Measurements from ENCODE around the gene HMGCS2.

- TF ChIP-seq CTCF (IDR thresholded peaks at IDR 0.05), result no peak
- no peak for TF ChIP-seq EP300 (IDR thresholded peaks at IDR 0.05; ENCODE audit: borderline replicate concordance in 1 of 2, low read depth in 1 of 2, low read length in 1 of 2)
- TF ChIP-seq NFIC (IDR thresholded peaks at IDR 0.05; ENCODE audit: borderline replicate concordance), result no peak
- no peak for TF ChIP-seq RCOR1 (IDR thresholded peaks at IDR 0.05; ENCODE audit: low read length)
- no peak for TF ChIP-seq MAX (IDR thresholded peaks at IDR 0.05; ENCODE audit: low read depth)
- TF ChIP-seq CHD2 (IDR thresholded peaks at IDR 0.05; ENCODE audit: low read length, partially characterized antibody), result no peak
- TF ChIP-seq POLR2AphosphoS5 (IDR thresholded peaks at IDR 0.05; ENCODE audit: low read depth, low read length), result no peak
Observed at GRCh38 chr1:119811985-119812557, 43.4 kb upstream of the HMGCS2 start.

All from SK-N-SH (cell line).